HG03175 (cell line): Measurements from ENCODE around the gene ZDHHC11.
"Not testable (repeated sequence)": the region's sequence is repeated elsewhere in the genome, so short reads cannot be mapped to it uniquely, and the experiment has no call there.

Experiments
- ATAC-seq: cut with Tn5 transposase; IDR thresholded peaks from one replicate; pipeline ENCODE4 v1.9.1; 2021; ENCODE audit warnings: mild to moderate bottlenecking, moderate library complexity; ENCODE audit not compliant: unreplicated experiment

The ZDHHC11 gene

DNA sequence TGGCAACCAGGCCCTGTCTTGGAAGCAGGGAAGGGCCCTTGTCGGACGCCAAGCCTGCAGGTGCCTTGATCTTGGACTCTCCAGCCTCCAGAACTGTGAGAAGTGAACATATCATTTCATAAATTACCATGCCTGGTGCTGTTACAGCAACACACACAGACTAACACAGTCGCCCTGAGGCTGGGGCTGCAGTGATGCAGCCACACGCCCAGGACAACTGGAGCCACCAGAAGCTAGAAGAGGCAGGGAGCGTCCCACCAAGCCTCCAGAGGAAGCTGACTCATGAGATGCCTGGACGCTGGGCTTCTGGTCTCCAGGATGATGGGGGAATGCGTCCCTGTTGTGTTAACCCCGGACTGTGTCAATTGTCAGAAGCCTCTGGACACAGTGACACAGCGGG is 71.8 kb downstream of the ZDHHC11 start:
- not testable (repeated sequence) for ATAC-seq

DNA sequence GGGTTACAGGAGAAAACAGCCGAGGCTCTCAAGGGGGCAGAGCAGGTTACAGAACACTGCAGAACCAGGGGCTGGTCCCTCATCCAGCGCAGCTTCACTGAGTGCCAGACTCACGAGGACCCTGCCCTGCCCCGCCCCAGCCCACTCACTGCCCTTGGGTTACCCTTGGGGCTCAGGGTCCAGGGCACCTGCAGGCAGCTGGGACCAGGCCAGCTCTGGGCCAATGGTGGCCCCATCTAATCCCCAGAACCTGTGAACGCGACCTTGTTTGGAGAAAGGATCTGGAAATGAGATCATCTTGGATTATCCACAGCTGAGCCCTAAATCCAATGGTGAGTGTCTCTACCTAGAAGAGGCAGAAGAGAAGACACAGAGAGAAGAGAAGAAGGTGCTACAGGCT is 72.4 kb downstream of the ZDHHC11 start:
- not testable (repeated sequence) for ATAC-seq

DNA sequence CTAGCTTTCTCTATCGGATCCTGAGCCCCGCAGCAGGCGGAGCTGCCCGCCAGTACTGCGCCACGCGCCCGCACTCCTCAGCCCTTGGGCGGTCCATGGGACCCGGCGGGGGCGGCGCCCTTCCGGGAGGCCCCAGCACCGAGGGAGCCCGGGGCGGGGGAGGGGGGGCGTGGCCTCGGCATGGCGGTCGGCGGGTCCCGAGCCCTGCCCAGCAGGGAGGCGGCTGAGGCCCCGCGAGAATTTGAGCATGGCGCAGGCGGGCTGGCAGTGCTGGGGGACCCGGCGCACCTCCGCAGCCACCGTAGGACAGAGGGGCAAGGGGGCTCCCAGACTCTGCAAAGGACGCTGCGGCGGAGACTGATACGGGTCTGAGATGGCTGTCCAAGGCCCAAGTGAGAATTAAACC is 73.0 kb downstream of the ZDHHC11 start:
- ATAC-seq, result no peak

DNA sequence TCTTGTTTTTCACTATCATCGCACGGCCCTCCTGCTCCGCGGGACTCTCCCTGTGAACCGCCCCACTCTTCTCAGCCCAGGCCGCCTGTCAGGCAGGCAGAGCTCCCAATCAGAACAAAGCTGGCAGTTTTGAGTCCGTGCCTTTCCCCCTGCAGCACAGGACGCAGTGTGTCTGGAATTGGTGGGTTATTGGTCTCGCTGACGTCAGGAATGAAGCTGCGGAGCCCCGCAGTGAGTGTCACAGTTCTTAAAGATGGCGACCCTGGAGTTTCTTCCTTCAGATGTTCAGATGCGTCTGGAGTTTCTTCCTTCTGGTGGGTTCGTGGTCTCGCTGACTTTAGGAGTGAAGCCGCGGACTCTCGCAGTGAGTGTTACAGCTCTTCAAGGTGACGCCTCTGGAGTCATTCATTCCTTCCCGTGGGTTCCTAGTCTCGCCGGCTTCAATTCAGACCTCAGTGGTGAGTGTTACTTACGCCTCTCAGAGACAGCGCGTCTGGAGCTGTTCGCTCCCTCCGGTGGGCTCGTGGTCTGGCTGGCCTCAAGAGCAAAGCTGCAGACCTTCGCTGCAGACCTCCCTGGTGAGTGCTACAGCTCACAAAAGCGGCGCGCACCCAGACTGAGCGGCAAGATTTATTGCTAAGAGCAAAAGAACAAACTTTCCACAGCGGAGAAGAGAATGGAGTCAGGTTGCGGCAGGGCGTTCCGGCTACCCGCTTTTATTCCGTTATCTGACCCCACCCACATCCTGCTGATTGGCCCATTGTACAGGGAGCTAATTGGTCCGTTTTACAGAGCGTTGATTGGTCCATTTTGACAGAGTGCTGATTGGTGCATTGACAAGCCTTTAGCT is 73.7 kb downstream of the ZDHHC11 start:
- no peak for ATAC-seq

DNA sequence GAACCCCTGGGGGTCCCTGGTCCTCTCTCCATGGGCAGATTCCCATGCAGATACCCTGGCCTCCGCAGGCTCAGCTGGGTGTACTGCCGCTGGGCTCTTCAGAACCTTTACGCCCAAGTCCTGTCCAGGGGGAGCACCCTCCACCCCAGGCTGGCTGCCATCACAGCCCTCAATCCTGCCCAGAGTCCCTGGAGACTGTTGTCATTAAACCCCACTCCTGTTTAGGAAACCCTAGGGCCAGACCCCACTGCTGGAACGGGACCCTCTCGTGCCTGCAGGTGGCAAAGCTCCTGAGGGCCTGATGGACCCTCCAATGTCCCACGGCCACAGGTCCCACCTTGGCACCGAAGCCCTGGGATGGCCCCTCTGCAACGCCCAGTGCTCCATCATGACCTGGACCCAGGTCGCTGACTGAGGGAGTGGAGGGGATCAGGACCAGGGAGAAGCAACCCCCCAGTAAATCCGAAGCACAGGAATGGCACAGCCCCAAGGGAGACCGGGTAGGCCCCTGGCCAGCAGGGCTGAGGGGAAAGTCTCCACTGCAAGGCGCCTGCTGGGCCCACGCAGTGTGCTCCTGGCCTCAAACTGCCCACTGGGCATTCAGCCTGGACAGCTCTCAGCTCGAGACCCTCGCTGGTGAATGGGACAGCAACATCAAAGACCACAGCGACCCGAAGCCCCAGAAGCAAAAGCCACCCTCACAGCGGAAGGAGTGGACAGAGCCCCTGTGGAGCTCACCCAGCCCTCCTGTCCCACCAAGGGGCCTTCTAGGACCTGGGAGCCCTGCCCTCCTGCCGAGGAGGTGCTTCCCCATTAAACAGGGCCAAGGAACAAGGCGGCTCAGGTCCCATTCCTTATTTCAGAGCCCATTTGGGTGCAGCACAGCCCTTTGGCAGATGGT is 74.6 kb downstream of the ZDHHC11 start:
- ATAC-seq, result no peak

DNA sequence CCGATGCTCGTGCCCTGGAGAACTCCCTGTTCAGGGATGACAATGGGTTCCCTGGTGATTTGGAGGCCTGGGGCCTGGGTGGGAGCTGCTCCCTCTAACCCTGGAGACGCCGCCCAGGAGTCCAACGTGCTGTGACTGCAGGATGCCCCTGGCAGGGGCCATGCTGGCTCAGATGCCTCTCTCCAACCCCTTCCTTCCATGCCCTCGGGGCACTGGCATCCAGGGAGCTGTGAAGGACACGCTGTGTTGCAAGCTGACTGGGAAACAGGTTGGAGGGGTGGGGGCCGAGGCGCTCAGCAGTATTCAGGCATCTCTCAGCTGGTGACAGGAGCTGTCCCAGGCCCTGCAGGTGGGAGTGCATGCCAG is 75.2 kb downstream of the ZDHHC11 start:
- ATAC-seq, result not testable (repeated sequence)

DNA sequence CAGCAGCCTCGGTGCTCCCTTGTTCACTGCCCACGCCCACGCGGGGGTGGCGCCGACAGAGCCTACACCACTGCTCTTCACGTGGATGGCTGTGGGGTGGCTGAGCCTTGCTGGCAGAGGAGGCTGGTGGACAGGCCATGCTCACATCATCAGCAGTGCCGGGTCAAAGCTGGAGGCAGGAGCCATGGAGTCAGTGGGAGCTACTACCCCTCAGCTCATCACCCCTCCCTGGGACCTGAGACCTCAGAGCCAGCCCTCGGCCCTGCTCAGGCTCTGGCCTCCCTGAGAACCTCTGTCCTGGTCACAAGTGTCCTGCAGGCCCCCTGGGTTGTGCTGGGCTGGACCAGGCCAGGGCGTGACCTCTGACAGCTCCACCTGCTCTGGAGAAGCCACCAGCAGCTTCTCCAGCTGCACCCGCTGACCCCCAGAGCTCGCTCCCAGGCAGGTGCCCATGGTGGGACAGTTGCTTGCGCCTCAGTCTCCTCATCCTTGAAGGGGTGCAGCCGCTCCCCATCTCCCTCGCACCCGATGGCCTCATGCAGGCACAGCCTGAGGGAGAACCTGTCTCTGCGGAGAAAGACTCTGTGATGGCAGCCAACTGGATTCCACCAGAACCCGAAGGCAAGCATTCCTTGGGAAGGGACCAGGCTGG is 75.8 kb downstream of the ZDHHC11 start:
- not testable (repeated sequence) for ATAC-seq

DNA sequence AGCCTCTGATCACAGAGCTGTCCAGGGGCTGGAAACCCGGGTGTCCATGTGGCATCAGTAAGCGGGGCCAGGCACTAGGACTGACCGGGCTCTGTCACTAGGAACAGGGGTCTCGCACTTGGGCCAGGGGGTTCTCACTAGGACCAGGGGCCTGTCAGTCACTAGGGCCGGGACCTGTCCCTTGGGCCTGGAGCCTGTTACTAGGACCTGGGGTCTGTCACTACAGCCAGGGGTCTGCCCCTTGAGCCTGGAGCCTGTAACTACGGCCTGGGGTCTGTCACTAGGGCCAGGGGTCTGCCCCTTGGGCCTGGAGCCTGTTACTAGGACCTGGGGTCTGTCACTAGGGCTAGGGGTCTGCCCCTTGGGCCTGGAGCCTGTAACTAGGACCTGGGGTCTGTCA is 76.5 kb downstream of the ZDHHC11 start:
- ATAC-seq, result not testable (repeated sequence)

DNA sequence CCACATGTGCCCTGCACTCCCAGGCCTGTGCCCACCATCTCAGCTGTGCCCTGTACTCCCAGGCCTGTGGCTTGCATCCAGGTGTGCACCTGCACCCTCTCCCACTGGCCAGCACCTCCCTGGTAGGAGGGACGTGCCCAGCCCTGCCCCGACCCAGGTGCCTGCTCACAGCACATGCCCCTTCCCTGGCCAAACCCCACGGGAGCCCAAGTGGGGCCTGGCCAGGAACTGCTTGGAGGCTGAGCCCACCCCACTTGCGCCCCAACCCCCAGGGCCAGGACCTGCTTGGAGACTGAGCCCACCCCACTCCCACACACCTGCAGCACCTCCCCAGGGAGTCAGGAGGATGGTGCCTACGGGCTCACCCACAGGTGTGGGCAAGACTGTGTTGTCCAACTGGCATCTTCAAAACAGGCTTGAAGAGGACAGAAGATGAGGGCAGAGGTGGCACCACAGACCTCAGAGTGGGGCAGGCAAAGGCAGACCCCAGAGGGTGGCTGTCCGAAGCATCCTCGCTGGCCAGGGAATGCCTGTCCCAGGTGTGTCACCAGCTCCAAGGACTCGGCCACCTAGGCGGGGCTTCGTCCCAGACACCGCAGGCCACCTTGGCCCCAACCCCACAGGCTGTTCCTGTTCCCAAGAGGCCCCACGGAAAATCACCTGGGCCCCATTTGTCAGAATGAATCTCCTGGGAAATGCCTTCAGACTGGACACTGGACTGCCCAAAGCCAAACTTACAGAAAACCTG is 77.1 kb downstream of the ZDHHC11 start:
- ATAC-seq, result no peak

DNA sequence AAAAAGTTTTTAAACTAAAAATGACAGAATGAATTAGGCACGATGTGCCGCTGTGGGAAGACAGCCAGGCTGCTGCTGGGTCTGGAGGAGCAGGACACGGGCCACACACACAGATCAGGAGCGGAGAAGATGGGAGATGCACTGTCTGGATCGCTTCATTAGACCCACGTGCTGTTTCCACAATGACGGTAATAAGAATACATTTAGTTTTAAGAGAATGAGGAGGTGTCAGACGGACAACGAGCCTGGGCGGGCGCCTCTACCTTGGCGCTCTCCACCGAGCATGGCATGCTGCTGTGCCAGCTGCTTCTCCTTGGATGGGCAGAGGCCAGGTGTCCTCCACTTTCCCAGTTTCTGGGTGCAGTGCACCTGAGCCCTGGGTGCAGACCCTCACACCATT is 77.9 kb downstream of the ZDHHC11 start:
- ATAC-seq, result not testable (repeated sequence)

DNA sequence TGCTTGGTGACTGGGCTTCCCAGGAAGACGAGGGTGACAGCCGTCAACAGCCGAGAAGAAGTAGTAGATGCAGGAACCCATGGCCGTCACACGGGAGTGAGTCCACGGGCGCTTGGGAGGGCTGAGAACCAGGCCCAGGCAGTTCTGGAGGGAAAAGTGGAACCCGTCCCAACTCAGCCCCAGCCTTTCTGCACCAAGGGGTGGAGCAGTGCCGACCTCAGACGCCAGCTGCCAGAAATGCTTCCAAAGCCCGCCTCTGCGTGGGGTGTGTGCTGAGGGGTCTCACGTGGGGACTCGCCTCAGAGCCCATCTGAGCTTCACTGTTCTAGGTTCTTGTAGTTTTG is 78.3 kb downstream of the ZDHHC11 start:
- ATAC-seq, result not testable (repeated sequence)

DNA sequence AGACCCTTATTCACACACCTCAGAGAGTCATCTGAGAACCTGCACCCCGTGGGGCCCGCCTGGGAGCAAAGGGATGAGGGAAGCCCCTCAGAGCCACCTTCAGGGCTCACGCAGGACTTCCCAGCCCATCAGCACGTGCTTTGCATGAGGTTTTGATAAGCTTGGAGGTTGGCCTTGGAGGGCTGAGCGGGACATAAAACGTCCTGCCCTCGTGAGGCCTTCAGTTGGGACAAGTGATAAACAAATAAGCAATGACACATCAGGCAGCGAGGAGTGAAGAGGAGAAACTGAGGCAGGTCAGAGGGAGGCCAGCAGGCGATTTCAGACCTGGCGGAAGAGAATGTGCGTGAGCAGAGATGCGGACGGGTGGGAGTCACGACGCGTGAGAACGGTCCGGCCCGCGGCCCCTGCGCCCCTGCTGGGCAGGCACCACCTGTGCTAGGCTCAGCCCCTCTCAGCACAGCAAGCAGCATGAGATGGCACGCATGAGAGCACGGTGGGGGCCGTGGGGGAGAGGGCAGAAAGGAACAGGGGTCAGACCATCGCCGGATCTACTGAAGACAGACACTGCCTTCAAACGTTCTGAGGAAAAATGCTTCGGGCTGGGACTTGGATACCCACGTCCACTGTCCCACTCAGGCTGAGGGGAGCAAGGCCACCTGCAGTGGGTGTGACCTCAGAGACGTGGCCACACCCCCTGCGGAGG is 78.8 kb downstream of the ZDHHC11 start:
- ATAC-seq, result not testable (repeated sequence)

DNA sequence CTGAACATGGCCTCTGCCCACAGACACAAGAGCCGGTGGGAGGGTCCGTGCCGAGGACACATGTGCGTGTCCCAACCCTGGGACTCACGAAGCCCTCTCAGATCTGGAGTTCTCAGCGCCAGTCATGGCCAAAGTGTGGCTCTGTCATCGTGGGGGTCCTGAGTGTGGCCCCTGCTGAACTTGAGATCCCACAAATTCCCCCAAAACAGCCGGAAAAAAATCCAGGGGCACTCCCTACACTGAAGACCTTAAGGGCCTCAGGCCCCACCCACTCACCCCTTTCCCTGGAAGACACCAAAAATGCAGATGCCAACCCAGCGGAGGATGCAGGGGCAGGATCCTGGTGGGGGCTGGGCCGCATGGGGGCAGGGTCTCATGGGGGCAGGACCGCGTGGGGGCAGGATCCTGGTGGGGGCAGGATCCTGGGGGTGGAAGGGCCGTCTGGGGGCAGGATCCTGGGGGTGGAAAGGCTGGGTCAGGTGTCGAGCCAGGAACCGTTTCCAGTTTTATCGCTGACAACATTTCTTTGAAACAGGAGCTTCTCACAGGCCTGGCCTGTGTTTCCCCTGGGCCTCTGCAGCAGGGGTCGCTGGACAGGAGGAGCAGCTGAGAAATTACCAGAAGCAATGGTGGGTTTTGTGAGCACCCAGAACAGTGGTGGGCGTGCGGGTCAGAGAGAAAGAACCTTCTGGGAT is 79.6 kb downstream of the ZDHHC11 start:
- not testable (repeated sequence) for ATAC-seq

DNA sequence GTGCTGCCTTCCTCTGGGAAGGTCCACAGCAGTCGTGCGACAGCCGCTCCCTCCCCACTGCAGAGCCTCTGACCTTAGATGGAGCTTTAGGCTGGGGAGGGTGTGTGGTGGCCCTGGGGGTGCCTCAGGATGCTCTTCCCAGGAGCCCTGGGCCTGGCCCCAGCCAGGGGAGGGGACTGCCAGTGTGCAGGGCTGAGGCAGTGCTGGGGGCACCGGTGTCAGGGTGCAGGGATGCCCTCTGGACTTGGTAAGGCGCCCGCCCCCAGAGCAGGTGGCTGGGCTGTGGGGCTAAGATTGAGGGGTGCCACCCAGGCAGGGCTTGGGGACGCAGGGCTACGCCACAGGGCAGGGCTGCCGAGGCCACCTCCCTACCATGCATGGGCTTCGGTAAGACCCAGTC is 80.2 kb downstream of the ZDHHC11 start:
- ATAC-seq, result not testable (repeated sequence)

DNA sequence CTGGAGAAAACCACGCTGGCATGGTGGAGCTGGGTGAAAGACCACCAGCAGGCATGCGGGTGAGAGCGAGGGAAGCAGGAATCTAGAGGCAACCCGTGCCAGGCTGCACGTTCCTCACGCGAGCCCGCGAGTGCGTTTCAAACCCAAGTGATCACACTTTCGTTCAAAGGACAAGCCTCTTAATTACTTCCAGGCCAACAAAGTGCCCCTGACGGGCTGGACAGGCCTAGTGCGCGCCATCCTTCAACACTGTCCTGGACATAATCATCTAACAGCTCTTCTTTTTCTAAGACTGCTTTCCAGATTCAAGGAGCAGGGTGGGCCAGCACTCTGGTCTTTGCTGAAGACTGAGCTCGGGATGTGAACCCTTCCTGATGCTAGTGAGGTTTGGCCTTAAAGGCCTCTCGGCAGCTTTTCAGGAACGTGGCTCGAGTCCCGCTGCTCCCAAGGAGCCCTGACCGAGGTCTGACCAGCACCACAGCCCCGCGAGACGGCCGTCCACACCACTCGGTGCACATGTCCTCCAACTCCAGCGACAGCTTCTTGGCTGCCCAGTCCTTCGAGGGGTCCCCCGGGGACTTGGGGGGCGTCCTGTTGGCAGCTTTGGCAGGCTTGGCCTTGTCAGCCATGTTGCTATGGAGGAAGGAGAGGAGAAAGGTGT is 81.2 kb downstream of the ZDHHC11 start:
- not testable (repeated sequence) for ATAC-seq

DNA sequence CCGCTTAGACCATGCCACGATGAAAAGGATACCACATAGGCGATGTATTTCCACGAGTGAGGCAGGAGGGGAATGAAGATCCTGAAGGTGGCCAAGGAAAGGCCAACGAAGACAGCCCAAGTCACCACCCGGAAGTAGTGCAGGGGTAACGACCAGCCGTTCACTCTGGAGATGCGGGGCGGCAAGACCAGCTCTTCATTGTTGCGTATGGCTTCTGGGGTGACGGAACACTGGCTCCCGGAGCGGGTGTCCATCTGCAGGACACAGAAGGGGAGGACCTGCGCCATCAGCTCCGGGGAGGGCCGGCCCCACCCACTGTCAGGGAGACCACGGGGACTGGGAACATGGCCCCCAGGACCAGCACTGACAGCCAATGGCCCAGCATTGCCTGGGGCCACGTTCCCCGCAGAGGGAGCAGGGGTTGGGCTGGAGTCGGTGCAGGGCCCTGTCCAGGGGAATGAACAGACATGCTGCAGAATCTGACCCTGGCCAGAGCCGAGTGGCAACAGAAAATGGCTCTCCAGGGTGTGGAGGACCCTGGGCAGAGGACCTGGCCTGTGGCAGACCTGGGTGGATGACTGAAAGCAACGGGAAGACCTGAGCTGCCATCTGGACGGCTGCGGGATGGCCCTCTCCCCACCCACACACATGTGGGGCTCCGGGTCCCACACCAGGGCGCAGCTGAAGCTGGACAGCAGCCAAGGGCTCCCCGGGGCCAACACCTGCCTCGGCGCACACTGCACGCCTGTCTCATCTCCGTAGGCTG is 83.9 kb downstream of the ZDHHC11 start:
- ATAC-seq, result no peak

DNA sequence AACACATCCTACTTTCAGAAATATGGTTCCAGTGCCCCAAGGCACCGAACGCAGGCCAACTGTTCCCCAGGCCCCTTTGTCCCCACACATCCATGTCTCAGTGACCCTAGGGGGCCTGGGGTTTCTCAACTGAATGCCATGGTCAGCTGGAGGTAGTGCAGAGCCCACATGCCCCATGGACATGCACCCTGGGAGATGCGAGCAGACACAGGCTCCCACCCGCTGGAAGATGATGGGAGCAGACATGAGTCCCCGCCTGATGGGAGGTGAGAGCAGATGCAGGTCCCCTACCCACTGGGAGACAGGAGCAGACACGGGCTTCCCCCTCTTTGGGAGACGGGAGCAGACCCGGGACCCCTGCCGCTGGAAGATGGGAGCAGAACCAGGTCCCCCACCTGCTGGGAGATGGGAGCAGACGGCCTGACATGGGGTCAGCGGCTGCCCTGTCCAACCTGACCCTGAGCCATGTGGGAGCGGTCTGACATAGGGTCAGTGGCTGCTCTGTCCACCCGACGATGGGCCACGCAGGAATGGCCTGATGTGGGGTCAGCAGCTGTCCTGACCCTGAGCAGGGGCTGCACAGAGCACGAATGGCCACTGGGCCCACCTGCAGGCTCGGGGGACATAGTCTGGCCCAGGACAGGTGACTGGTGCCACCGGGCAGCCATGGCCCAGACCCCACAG is 84.7 kb downstream of the ZDHHC11 start:
- no peak for ATAC-seq
